ENCODE data around the gene RNF44.

- no peak for TF ChIP-seq CTCF (IDR thresholded peaks at IDR 0.05)
- TF ChIP-seq POLR2A (IDR thresholded peaks at IDR 0.05), result no peak
These were observed 20.6 kb upstream of the RNF44 start for GRCh38 chr5:176557846-176558245.

All from heart left ventricle (tissue), 13 donors.